ENCODE data around the gene FAM222A.

- TF ChIP-seq EZH2 (IDR thresholded peaks at IDR 0.05) (no peak), POLR2AphosphoS5 (IDR thresholded peaks at IDR 0.05; ENCODE audit: borderline replicate concordance, low read depth, low read length) (no peak)
These were observed 7.7 kb downstream of the FAM222A start for GRCh38 chr12:109721276-109721675.
